Hepatocyte (in vitro differentiated cells): ENCODE data around the gene GALNT3. TPM values are rescaled to one million over a fixed set of nuclear protein-coding genes. Genes with fewer than 3 reads are reported as not detected.

ENCODE experiments used
- DNase-seq: peaks from one replicate; pipeline ENCODE4 v3.0.0-alpha.2; 2016; ENCODE audit warnings: low spot score
- H2AFZ ChIP-seq: fragments of 200-600 bp; sonication (generic); 2 replicates; pipeline ENCODE4 v1.6.0; 2016; ENCODE audit warnings: antibody characterized with exemption, mild to moderate bottlenecking
- H3K27ac ChIP-seq: fragments of 200-600 bp; sonication (generic); 2 replicates; pipeline ENCODE4 v1.5.1; 2016; ENCODE audit warnings: mild to moderate bottlenecking
- H3K27me3 ChIP-seq: fragments of 200-600 bp; sonication (generic); 2 replicates; pipeline ENCODE4 v1.6.1; 2016
- H3K36me3 ChIP-seq: fragments of 200-600 bp; sonication (generic); replicated peaks from 2 replicates; pipeline ENCODE4 v1.5.1; 2016; ENCODE audit warnings: low read depth; ENCODE audit not compliant: insufficient read depth
- H3K4me1 ChIP-seq: fragments of 200-600 bp; sonication (generic); 2 replicates; pipeline ENCODE4 v1.5.1; 2016; ENCODE audit warnings: mild to moderate bottlenecking, moderate library complexity; ENCODE audit not compliant: insufficient read depth
- H3K4me2 ChIP-seq: fragments of 200-600 bp; sonication (generic); 2 replicates; pipeline ENCODE4 v1.6.0; 2016
- H3K4me3 ChIP-seq: fragments of 200-600 bp; sonication (generic); 2 replicates; pipeline ENCODE4 v1.5.1; 2016; ENCODE audit warnings: mild to moderate bottlenecking
- H3K79me2 ChIP-seq: fragments of 200-600 bp; sonication (generic); 2 replicates; pipeline ENCODE4 v1.6.0; 2017; ENCODE audit warnings: mild to moderate bottlenecking
- H3K9me2 ChIP-seq: fragments of 200-600 bp; sonication (generic); replicated peaks from 2 replicates; pipeline ENCODE4 v1.6.0; 2017; ENCODE audit warnings: mild to moderate bottlenecking; ENCODE audit not compliant: insufficient read depth
- H3K9me3 ChIP-seq: fragments of 200-600 bp; sonication (generic); 2 replicates; pipeline ENCODE4 v1.5.1; 2016; ENCODE audit warnings: low read depth, mild to moderate bottlenecking
- H4K20me1 ChIP-seq: fragments of 200-600 bp; sonication (generic); 2 replicates; pipeline ENCODE4 v1.6.0; 2016; ENCODE audit warnings: mild to moderate bottlenecking; ENCODE audit not compliant: insufficient read depth, poor library complexity, severe bottlenecking
- EZH2 ChIP-seq: fragments of 200-600 bp; sonication (generic); IDR thresholded peaks from 2 replicates; pipeline ENCODE4 v1.6.1; 2016; ENCODE audit warnings: antibody characterized with exemption, mild to moderate bottlenecking, borderline replicate concordance
- EZH2phosphoT487 ChIP-seq: fragments of 200-600 bp; sonication (generic); IDR thresholded peaks from one replicate; pipeline ENCODE4 v1.6.1; 2018; ENCODE audit warnings: antibody characterized with exemption, mild to moderate bottlenecking, low read depth, moderate library complexity; ENCODE audit not compliant: unreplicated experiment, severe bottlenecking
- WGBS: methylation state at CpG from one replicate; pipeline ENCODE4 v1.1.6; 2016; ENCODE audit warnings: low lambda C conversion rate; ENCODE audit errors: missing lambda C conversion rate; 5-methylcytosine and 5-hydroxymethylcytosine counted together
- polyA plus RNA-seq: library from polyadenylated mRNA; unstranded; fragments of >200 nt; fragmentation: Nextera tagmentation; extraction: Ambion mirVana; gene quantifications from 2 replicates; pipeline ENCODE4 v1.2.1, GENCODE V29; 2016
- total RNA-seq: library from RNA; depleted of rRNA; stranded (reverse); fragments of >200 nt; gene quantifications from 2 replicates; pipeline ENCODE4 v1.2.3, GENCODE V29; 2014
- TF ChIP-seq, protein P1 (sequence below): fragments of 200-600 bp; sonication (generic); IDR thresholded peaks from 2 replicates; pipeline ENCODE4 v1.5.1; 2016; ENCODE audit warnings: antibody characterized with exemption, mild to moderate bottlenecking; ENCODE audit not compliant: poor library complexity

GALNT3 gene
- total and polyA plus RNA-seq, 2 experiments from 2014 or later: 21.5 to 48.1 TPM

- H2AFZ ChIP-seq: no peak overlapping the region
- peaks cover 10% of the 10 kb centered on the region for H3K79me2 ChIP-seq
- 52% methylated on average over 1 of the region's 1 CpG for WGBS
- no peaks in the 10 kb centered on the region for H3K4me1 ChIP-seq
- no peak overlapping the region for H3K4me2 ChIP-seq
- H3K4me3 ChIP-seq: no peak overlapping the region
- TF ChIP-seq, protein P1, sequence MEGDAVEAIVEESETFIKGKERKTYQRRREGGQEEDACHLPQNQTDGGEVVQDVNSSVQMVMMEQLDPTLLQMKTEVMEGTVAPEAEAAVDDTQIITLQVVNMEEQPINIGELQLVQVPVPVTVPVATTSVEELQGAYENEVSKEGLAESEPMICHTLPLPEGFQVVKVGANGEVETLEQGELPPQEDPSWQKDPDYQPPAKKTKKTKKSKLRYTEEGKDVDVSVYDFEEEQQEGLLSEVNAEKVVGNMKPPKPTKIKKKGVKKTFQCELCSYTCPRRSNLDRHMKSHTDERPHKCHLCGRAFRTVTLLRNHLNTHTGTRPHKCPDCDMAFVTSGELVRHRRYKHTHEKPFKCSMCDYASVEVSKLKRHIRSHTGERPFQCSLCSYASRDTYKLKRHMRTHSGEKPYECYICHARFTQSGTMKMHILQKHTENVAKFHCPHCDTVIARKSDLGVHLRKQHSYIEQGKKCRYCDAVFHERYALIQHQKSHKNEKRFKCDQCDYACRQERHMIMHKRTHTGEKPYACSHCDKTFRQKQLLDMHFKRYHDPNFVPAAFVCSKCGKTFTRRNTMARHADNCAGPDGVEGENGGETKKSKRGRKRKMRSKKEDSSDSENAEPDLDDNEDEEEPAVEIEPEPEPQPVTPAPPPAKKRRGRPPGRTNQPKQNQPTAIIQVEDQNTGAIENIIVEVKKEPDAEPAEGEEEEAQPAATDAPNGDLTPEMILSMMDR: no peak
- TF ChIP-seq EZH2: no peak
- no peak for TF ChIP-seq EZH2phosphoT487
- H3K9me3 ChIP-seq: no peaks in the 10 kb centered on the region
- no peak for DNase-seq
- H3K36me3 ChIP-seq: no peaks in the 10 kb centered on the region
- no peaks in the 10 kb centered on the region for H3K27me3 ChIP-seq
- no peaks in the 10 kb centered on the region for H3K9me2 ChIP-seq
- no peaks in the 10 kb centered on the region for H4K20me1 ChIP-seq
- no peak overlapping the region for H3K27ac ChIP-seq
Observed at GRCh38 chr2:165796129-165796528, 2.1 kb upstream of the GALNT3 start.

GRCh38 chr2:165795011-165795410, 964 bp upstream of the GALNT3 start:
- Histone ChIP-seq H3K4me1 (no peaks in the 10 kb centered on the region), H3K9me2 (no peaks in the 10 kb centered on the region), H3K79me2 (peaks cover 21% of the 10 kb centered on the region), H4K20me1 (no peaks in the 10 kb centered on the region), H3K36me3 (no peaks in the 10 kb centered on the region), H2AFZ (peak overlapping the region; percentile 74), H3K4me2 (peak overlapping the region; percentile 85), H3K9me3 (no peaks in the 10 kb centered on the region), H3K4me3 (no peak overlapping the region), H3K27me3 (no peaks in the 10 kb centered on the region), H3K27ac (peak overlapping the region; percentile 90)
- no peak for TF ChIP-seq EZH2phosphoT487
- no peak for TF ChIP-seq EZH2
- TF ChIP-seq, protein P1: no peak
- 60% methylated on average over 2 of the region's 2 CpGs for WGBS
- no peak for DNase-seq

DNA sequence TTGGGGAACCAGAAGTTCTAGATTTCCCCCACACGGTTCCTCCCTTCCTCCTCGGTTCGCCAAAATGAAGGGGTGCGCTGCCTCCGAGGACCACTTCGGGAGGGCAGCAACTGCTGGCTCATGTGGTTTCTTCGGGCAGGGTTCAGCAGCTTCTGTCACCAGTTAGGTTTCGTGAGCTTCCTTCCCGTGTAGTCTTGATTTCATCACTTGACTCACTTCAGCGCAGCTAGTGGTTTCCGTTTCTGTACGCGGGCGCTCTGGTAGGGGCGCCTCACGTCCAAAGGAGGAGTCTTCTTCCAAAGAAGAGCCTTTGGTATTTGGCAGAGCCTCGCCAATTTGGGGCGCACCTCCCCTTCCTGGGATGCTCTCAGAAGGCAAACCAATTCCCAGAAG, 485 bp upstream of the GALNT3 start:
- H3K4me1 ChIP-seq: no peaks in the 10 kb centered on the region
- no peaks in the 10 kb centered on the region for H3K9me3 ChIP-seq
- TF ChIP-seq EZH2phosphoT487: no peak
- TF ChIP-seq, protein P1: no peak
- no peak for TF ChIP-seq EZH2
- peak overlapping the region; percentile 90 for H3K27ac ChIP-seq
- peak overlapping the region; percentile 74 for H2AFZ ChIP-seq
- peaks cover 26% of the 10 kb centered on the region for H3K79me2 ChIP-seq
- DNase-seq: peak; percentile 60
- no peaks in the 10 kb centered on the region for H3K36me3 ChIP-seq
- 5% methylated on average over 18 of the region's 18 CpGs for WGBS
- peak overlapping the region; percentile 62 for H3K4me3 ChIP-seq
- no peaks in the 10 kb centered on the region for H4K20me1 ChIP-seq
- H3K9me2 ChIP-seq: no peaks in the 10 kb centered on the region
- H3K4me2 ChIP-seq: peak overlapping the region; percentile 85
- no peaks in the 10 kb centered on the region for H3K27me3 ChIP-seq
